ENCODE measurements around the gene BORCS5.

Gene BORCS5

DNA sequence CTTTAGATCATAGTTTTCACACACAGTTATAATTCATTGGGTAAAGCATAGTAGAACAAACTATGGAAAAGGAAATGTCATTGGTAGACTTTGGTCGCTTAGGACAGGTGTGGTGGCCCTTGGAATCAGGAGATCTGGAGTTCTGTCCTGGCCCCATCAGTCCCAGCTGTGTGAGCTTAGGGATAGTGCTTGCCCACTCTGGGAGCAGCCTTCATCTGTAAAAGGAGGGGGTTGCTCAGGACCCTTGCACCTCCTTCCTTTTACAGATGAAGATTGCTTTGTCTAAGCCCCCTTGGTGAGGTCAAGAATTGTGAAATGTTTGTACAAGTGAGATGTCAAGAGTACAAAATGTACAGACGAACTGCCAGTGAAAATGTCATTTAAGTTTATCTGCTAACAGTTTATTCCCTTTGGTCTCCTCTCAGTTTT, 93.2 kb downstream of the BORCS5 start:
- TF ChIP-seq, protein P1, sequence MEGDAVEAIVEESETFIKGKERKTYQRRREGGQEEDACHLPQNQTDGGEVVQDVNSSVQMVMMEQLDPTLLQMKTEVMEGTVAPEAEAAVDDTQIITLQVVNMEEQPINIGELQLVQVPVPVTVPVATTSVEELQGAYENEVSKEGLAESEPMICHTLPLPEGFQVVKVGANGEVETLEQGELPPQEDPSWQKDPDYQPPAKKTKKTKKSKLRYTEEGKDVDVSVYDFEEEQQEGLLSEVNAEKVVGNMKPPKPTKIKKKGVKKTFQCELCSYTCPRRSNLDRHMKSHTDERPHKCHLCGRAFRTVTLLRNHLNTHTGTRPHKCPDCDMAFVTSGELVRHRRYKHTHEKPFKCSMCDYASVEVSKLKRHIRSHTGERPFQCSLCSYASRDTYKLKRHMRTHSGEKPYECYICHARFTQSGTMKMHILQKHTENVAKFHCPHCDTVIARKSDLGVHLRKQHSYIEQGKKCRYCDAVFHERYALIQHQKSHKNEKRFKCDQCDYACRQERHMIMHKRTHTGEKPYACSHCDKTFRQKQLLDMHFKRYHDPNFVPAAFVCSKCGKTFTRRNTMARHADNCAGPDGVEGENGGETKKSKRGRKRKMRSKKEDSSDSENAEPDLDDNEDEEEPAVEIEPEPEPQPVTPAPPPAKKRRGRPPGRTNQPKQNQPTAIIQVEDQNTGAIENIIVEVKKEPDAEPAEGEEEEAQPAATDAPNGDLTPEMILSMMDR (conservative IDR thresholded peaks at IDR 0.05; ENCODE audit: low read length), result no peak
- no peak for TF ChIP-seq EZH2phosphoT487 (IDR thresholded peaks at IDR 0.05; ENCODE audit: borderline replicate concordance)
- Histone ChIP-seq H3K27me3 (ENCODE audit: insufficient read depth, low read length, poor library complexity, severe bottlenecking) (no peaks in the 10 kb centered on the region), H4K20me1 (ENCODE audit: insufficient read depth, low read length, poor library complexity, severe bottlenecking) (no peaks in the 10 kb centered on the region), H2AFZ (ENCODE audit: low read length) (no peak overlapping the region), H3K4me1 (ENCODE audit: insufficient read depth, low read length, poor library complexity, severe bottlenecking) (peaks cover 4% of the 10 kb centered on the region), H3K9me3 (ENCODE audit: insufficient read depth, low read depth, low read length) (no peaks in the 10 kb centered on the region), H3K4me3 (ENCODE audit: low read length, poor library complexity, severe bottlenecking) (no peak overlapping the region), H3K36me3 (ENCODE audit: insufficient read depth, low read length) (no peaks in the 10 kb centered on the region), H3K79me2 (ENCODE audit: insufficient read depth, low read length) (no peaks in the 10 kb centered on the region), H3K9me2 (replicated peaks; ENCODE audit: low read depth, low read length) (no peaks in the 10 kb centered on the region), H3K9ac (ENCODE audit: low read depth, low read length, poor library complexity, severe bottlenecking) (no peak overlapping the region), H3F3A (ENCODE audit: low read depth) (no peaks in the 10 kb centered on the region), H3K4me2 (ENCODE audit: low read depth, low read length, poor library complexity, severe bottlenecking) (no peak overlapping the region)

DNA sequence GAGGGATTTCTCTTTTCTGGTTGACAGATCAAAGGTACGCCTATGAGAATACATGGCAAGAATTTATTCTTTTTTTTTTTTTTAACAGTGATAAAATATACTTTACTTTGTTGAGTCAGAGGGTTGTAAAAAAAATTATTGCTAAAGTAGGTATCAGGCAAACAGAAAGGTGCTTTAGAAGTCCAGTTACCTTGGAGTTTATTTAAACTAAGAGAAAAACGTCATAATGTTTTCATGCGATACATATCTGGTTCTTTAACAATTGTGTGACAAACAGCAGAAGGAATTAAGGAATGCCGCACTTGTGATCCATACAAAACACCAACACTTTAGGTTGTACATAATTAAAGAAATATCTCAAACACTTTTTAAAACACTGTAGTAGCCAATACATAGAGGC, 94.2 kb downstream of the BORCS5 start:
- no peak overlapping the region for H3K4me3 ChIP-seq (ENCODE audit: low read length, poor library complexity, severe bottlenecking)
- H3K79me2 ChIP-seq (ENCODE audit: insufficient read depth, low read length), result no peaks in the 10 kb centered on the region
- no peaks in the 10 kb centered on the region for H3K9me2 ChIP-seq (replicated peaks; ENCODE audit: low read depth, low read length)
- H3K4me1 ChIP-seq (ENCODE audit: insufficient read depth, low read length, poor library complexity, severe bottlenecking), result peaks cover 4% of the 10 kb centered on the region
- H3K36me3 ChIP-seq (ENCODE audit: insufficient read depth, low read length), result no peaks in the 10 kb centered on the region
- no peaks in the 10 kb centered on the region for H3K9me3 ChIP-seq (ENCODE audit: insufficient read depth, low read depth, low read length)
- H3K9ac ChIP-seq (ENCODE audit: low read depth, low read length, poor library complexity, severe bottlenecking), result no peak overlapping the region
- H4K20me1 ChIP-seq (ENCODE audit: insufficient read depth, low read length, poor library complexity, severe bottlenecking), result no peaks in the 10 kb centered on the region
- no peaks in the 10 kb centered on the region for H3K27me3 ChIP-seq (ENCODE audit: insufficient read depth, low read length, poor library complexity, severe bottlenecking)
- TF ChIP-seq EZH2phosphoT487 (IDR thresholded peaks at IDR 0.05; ENCODE audit: borderline replicate concordance), result no peak
- TF ChIP-seq, protein P1 (conservative IDR thresholded peaks at IDR 0.05; ENCODE audit: low read length), result no peak
- no peaks in the 10 kb centered on the region for H3F3A ChIP-seq (ENCODE audit: low read depth)
- no peak overlapping the region for H2AFZ ChIP-seq (ENCODE audit: low read length)
- no peak overlapping the region for H3K4me2 ChIP-seq (ENCODE audit: low read depth, low read length, poor library complexity, severe bottlenecking)

DNA sequence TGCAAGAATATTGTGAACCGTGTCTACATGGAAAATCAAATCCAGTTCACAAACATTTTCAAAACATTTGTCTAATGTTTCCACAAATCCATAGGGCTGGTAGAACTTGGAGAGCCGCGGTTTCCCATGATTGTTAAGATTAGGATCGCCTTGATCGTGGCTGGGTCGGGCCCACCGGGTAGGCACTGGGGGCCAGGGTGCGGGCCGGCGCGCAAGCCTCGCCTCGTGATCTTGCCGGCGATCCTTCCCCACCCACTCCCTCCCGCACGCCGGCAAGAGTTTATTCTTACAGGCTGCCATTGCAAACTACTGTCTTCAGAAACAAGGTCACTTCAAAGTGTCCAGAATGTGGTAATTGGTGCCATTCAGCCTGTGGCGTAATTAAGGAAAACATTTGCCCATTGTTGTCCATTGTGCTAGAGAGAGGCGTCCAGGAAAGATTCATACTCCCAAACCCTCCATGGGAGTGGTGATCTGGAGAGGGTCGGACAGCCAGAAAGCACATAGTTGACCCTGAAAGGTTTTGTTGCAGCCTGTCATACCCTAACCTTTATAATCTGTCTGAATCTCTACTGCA, 95.5 kb downstream of the BORCS5 start:
- Histone ChIP-seq H3K4me1 (ENCODE audit: insufficient read depth, low read length, poor library complexity, severe bottlenecking) (no peaks in the 10 kb centered on the region), H3K9me3 (ENCODE audit: insufficient read depth, low read depth, low read length) (no peaks in the 10 kb centered on the region), H3K36me3 (ENCODE audit: insufficient read depth, low read length) (no peaks in the 10 kb centered on the region), H3K79me2 (ENCODE audit: insufficient read depth, low read length) (no peaks in the 10 kb centered on the region), H3K27me3 (ENCODE audit: insufficient read depth, low read length, poor library complexity, severe bottlenecking) (no peaks in the 10 kb centered on the region), H3K9ac (ENCODE audit: low read depth, low read length, poor library complexity, severe bottlenecking) (no peak overlapping the region), H3K9me2 (replicated peaks; ENCODE audit: low read depth, low read length) (no peaks in the 10 kb centered on the region), H4K20me1 (ENCODE audit: insufficient read depth, low read length, poor library complexity, severe bottlenecking) (no peaks in the 10 kb centered on the region), H3F3A (ENCODE audit: low read depth) (no peaks in the 10 kb centered on the region), H2AFZ (ENCODE audit: low read length) (no peak overlapping the region), H3K4me3 (ENCODE audit: low read length, poor library complexity, severe bottlenecking) (no peak overlapping the region), H3K4me2 (ENCODE audit: low read depth, low read length, poor library complexity, severe bottlenecking) (no peak overlapping the region)
- no peak for TF ChIP-seq EZH2phosphoT487 (IDR thresholded peaks at IDR 0.05; ENCODE audit: borderline replicate concordance)
- TF ChIP-seq, protein P1 (conservative IDR thresholded peaks at IDR 0.05; ENCODE audit: low read length), result no peak

All from Loucy (cell line).